Suprapubic skin (tissue), 3 donors: ENCODE results near the gene RPL15.

Experiments
- CTCF ChIP-seq, 2 donors: fragments of 200-600 bp in 1 of 2; fragments of 450-650 bp in 1 of 2; sonication (generic) in 1 of 2; IDR thresholded peaks; one replicate each; pipeline ENCODE4 v1.5.1; 2016 to 2019; ENCODE audit warnings: antibody characterized with exemption in 2 of 2, mild to moderate bottlenecking in 1 of 2, moderate library complexity in 1 of 2
- POLR2A ChIP-seq, 2 donors: fragments of 450-650 bp; IDR thresholded peaks; one replicate each; pipeline ENCODE4 v1.6.1; 2017; ENCODE audit warnings: antibody characterized with exemption in 2 of 2, mild to moderate bottlenecking in 2 of 2, moderate library complexity in 2 of 2

GRCh38 chr3:23886311-23886710, 30.6 kb upstream of the RPL15 start:
- TF ChIP-seq CTCF (IDR thresholded peaks at IDR 0.05) (no peak), POLR2A (IDR thresholded peaks at IDR 0.05) (no peak)
